ENCODE results near the gene UFSP1. TPM values are rescaled to one million over a fixed set of nuclear protein-coding genes. Genes with fewer than 3 reads are reported as not detected.

The UFSP1 gene
- polyA plus RNA-seq, 1 experiment: 2.0 TPM

DNA sequence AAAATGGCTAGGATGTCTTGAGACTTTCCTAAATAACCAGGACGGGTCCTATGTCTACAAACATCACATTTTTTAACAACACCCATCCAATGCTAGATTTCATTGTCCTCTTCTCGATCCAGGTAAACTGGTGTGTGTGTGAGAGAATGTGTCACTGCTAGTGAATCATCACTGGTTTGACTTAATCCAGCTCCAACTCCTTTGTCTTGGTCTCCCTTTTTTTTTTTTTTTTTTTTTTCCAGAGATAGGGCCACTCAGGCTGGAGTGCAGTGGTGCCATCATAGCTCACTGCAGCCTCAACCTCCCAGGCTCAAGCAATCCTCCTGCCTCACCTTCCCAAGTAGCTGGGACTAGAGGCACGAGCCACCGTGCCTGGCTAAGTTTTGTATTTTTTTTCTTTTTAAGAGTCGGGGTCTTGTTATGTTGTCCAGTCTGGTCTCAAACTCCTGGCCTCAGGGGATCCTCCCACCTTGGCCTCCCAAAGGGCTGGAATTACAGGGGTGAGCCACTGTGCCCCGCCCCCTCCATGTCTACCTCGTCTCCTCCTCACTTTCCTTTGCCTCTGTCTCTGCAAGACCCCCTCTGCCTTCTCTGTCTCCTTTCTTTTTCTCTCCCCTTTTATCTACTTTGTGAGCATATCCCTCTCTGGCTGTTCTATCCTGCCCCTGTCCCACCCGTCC lies 2.2 kb upstream of the UFSP1 start:
- no peak for DNase-seq (ENCODE audit: low read depth)
- peaks cover 15% of the 10 kb centered on the region for H3K36me3 ChIP-seq (ENCODE audit: control insufficient read depth, insufficient read depth, low read length)
- ChIA-PET CTCF (interaction anchor here (0.7 to 1.2 kb wide), 3 partner anchors 186 to 391 kb away, joined by 3 read pairs; partner anchors contain the start of gene POP7), POLR2A (interaction anchor here (0.6 to 0.9 kb wide), 2 partner anchors 25 to 186 kb away, joined by 4 to 6 read pairs; partner anchors contain the start of gene POP7)
- no peak for TF ChIP-seq CTCF (IDR thresholded peaks at IDR 0.05; ENCODE audit: insufficient read depth, low read depth, low read length)
- no peak overlapping the region for H3K4me3 ChIP-seq (ENCODE audit: low read depth, low read length)
- H3K27me3 ChIP-seq (ENCODE audit: control insufficient read depth, insufficient read depth, low read length): peaks cover 8% of the 10 kb centered on the region

DNA sequence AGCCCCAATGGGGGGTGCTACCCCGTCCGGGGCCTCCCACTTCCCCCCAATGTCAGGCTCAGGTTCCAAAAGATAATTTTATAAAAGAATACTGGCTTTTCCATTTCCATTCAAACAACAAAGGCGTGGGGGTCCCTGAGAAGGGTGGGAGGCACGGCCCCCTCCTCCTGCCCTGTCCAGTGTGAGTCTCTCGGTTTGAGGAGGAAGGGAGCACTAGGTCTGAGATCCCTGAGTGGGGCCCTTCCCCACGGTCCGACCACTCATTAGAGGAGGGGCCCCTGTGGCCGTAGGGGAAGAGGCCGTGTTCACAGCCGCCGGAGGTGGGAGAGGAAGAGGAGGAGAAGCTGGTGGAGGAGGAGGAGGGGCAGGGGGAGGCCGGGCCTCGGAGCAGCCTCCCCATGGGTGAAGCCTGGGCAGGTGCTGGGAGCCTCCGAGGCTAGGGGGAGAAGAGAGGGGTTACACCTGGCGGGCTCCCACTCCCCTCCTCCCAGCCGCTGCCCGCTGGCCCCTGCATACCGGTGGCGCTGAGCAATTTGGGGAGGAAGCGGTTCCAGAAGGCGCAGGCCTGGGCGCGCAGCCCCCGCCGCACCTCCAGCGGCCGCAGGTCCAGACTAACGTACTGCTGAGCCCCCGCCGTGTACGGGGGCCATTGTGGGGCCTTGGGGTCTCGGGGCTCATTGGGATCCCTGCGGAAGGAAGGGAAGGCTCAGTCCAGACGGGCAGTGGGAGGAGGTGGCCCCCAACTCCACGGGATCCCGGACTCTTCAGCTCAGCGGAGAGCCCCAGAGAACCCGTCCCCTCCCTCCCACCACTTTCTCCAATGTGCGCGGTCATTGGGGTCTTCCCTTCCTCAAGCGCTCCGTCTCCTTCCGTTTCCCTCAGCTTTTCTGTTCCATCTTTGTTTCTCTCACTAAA lies 1.4 kb upstream of the UFSP1 start:
- Histone ChIP-seq H3K36me3 (ENCODE audit: control insufficient read depth, insufficient read depth, low read length) (peaks cover 23% of the 10 kb centered on the region), H3K27me3 (ENCODE audit: control insufficient read depth, insufficient read depth, low read length) (peaks cover 2% of the 10 kb centered on the region), H3K4me3 (ENCODE audit: low read depth, low read length) (peak overlapping the region; percentile 46)
- POLR2A ChIA-PET: interaction anchor here (0.6 to 1.5 kb wide), 3 partner anchors 16 to 185 kb away, joined by 4 to 13 read pairs (median 6); partner anchors contain the start of genes POP7 and SRRT
- no peak for DNase-seq (ENCODE audit: low read depth)
- CTCF ChIA-PET: interaction anchor here (0.6 to 2.0 kb wide), 7 partner anchors 64 to 392 kb away, joined by 3 to 9 read pairs (median 5); partner anchors contain the start of genes EPHB4 and POP7
- no peak for TF ChIP-seq CTCF (IDR thresholded peaks at IDR 0.05; ENCODE audit: insufficient read depth, low read depth, low read length)

- ChIA-PET POLR2A (no interaction called here), CTCF (interaction anchor here (2.0 kb wide), 1 partner anchor 189 kb away, joined by 9 read pairs; no protein-coding TSS in a partner anchor)
- TF ChIP-seq CTCF (IDR thresholded peaks at IDR 0.05; ENCODE audit: insufficient read depth, low read depth, low read length): no peak
- Histone ChIP-seq H3K4me3 (ENCODE audit: low read depth, low read length) (peak overlapping the region; percentile 61), H3K36me3 (ENCODE audit: control insufficient read depth, insufficient read depth, low read length) (peaks cover 42% of the 10 kb centered on the region), H3K27me3 (ENCODE audit: control insufficient read depth, insufficient read depth, low read length) (no peaks in the 10 kb centered on the region)
- DNase-seq (ENCODE audit: low read depth): no peak
These were observed 1.1 kb downstream of the UFSP1 start for GRCh38 chr7:100888291-100888987.

- no peak for DNase-seq (ENCODE audit: low read depth)
- H3K27me3 ChIP-seq (ENCODE audit: control insufficient read depth, insufficient read depth, low read length): no peaks in the 10 kb centered on the region
- H3K36me3 ChIP-seq (ENCODE audit: control insufficient read depth, insufficient read depth, low read length): peaks cover 47% of the 10 kb centered on the region
- H3K4me3 ChIP-seq (ENCODE audit: low read depth, low read length): no peak overlapping the region
- ChIA-PET POLR2A (interaction anchor here (0.8 kb wide), 1 partner anchor 11 kb away, joined by 3 read pairs; no protein-coding TSS in a partner anchor), CTCF (no interaction called here)
- no peak for TF ChIP-seq CTCF (IDR thresholded peaks at IDR 0.05; ENCODE audit: insufficient read depth, low read depth, low read length)
These were observed 1.8 kb downstream of the UFSP1 start for GRCh38 chr7:100887516-100888290.
